Colonic mucosa (tissue), 4 donors: ENCODE measurements around the gene STX10. TPM values are rescaled to one million over a fixed set of nuclear protein-coding genes. Genes with fewer than 3 reads are reported as not detected.
"Not testable (repeated sequence)": the region's sequence is repeated elsewhere in the genome, so short reads cannot be mapped to it uniquely, and the experiment has no call there.

Source experiments
- DNase-seq: peaks from one replicate; pipeline ENCODE4 v3.0.0-alpha.2; 2020
- H3K27ac ChIP-seq: fragments of 200-600 bp; one replicate; pipeline ENCODE4 v1.8.0; 2021
- H3K27me3 ChIP-seq: fragments of 200-600 bp; one replicate; pipeline ENCODE4 v1.8.0; 2021
- H3K36me3 ChIP-seq: fragments of 200-600 bp; one replicate; pipeline ENCODE4 v1.8.0; 2021
- H3K4me1 ChIP-seq: fragments of 200-600 bp; one replicate; pipeline ENCODE4 v1.8.0; 2021; ENCODE audit warnings: mild to moderate bottlenecking
- H3K4me3 ChIP-seq: fragments of 200-600 bp; one replicate; pipeline ENCODE4 v1.8.0; 2021
- H3K9ac ChIP-seq, 2 donors: one replicate each; pipeline ENCODE4 v1.7.0; 2013; ENCODE audit warnings: control low read depth in 2 of 2, low read depth in 2 of 2, low read length in 2 of 2
- H3K9me3 ChIP-seq: fragments of 200-600 bp; one replicate; pipeline ENCODE4 v1.8.0; 2021
- CTCF ChIP-seq: fragments of 200-600 bp; IDR thresholded peaks from one replicate; pipeline ENCODE4 v1.8.0; 2022; ENCODE audit warnings: antibody characterized with exemption, mild to moderate bottlenecking
- intact Hi-C: fragments of 100-400 bp; cut with DNase I; formaldehyde crosslinking; loops from one replicate; pipeline ENCODE4 v1.14.1; 2022
- total RNA-seq, 2 donors: library from RNA; stranded (reverse); fragmentation: NEBNext Ultra II Directional in 1 of 2; extraction: Animal tissue kit (Norgen Biotek cat#: 25700) in 1 of 2; gene quantifications; one replicate each; pipeline ENCODE4 v1.2.1, GENCODE V29; 2021
- donor health status: healthy.
- donor health status: DM: no; HTN: no; CAD: no.
- donor health status: DM: no; HTN: no; CAD: no.

The STX10 gene
- total RNA-seq, 2 donors from 2014 or later: 51.0 to 78.2 TPM

- intact Hi-C loops: no loop called here
- Histone ChIP-seq H3K27ac (no peak overlapping the region), H3K4me1 (no peaks in the 10 kb centered on the region), H3K9me3 (no peaks in the 10 kb centered on the region), H3K4me3 (no peak overlapping the region), H3K27me3 (no peaks in the 10 kb centered on the region), H3K9ac (no peak overlapping the region), H3K36me3 (no peaks in the 10 kb centered on the region)
- DNase-seq: no peak
- TF ChIP-seq CTCF: no peak
Measured at GRCh38 chr19:13187419-13187818, 37.2 kb upstream of the STX10 start.

DNA sequence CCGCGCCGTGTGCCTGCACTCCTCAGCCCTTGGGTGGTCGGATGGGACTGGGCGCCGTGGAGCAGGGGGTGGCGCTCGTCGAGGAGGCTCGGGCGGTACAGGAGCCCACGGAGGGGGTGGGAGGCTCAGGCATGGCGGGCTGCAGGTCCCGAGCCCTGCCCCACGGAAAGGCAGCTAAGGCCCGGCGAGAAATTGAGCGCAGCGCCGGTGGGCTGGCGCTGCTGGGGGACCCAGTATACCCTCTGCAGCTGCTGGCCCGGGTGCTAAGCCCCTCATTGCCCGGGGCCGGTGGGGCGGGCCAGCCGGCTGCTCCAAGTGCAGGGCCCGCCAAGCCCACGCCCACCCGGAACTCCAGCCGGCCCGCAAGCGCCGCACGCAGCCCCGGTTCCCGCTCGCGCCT lies 36.5 kb upstream of the STX10 start:
- H3K4me1 ChIP-seq, H3K9me3 ChIP-seq, H3K27ac ChIP-seq, intact Hi-C loops, DNase-seq, H3K9ac ChIP-seq, H3K36me3 ChIP-seq, H3K4me3 ChIP-seq, H3K27me3 ChIP-seq: not testable (repeated sequence)

- H3K4me1 ChIP-seq, H3K27me3 ChIP-seq, H3K9ac ChIP-seq, H3K4me3 ChIP-seq, H3K9me3 ChIP-seq, H3K27ac ChIP-seq, DNase-seq, intact Hi-C loops, H3K36me3 ChIP-seq: not testable (repeated sequence)
Measured at GRCh38 chr19:13185763-13186657, 35.8 kb upstream of the STX10 start.

- H3K36me3 ChIP-seq, H3K4me3 ChIP-seq, intact Hi-C loops, DNase-seq, H3K9me3 ChIP-seq, H3K9ac ChIP-seq, H3K27ac ChIP-seq, H3K4me1 ChIP-seq, H3K27me3 ChIP-seq: not testable (repeated sequence)
Measured at GRCh38 chr19:13184926-13185325, 34.8 kb upstream of the STX10 start.

DNA sequence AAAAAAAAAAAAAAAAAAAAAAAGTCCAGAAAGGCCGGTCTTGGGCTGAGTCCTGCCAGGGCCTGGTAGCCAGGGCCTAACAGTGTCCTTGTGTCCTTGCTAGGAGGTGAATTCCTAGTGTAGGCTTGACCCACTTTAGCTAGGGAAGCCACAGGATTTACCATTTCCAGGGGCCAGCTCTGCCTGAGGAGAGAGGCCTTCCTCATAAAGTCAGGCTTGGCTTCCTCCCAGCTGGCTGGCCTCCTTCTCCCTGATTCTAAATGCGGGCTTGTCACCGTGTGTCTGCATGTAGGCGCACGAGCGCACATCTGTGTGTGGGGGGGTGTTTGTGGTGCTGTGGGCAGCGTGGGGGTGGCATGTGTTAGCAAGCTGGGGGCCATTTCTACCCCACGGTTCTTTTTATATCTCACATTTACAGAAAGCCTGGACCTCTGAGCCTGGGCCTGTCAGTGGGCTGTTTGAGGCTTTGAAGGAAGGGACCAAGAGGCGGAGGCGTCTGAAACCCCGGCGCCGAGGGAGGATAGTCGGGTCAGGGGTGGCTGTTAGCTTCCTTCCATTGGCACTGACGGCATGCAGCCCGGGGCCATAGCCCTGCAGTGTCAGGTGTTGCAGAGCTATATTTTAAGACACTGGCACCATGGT lies 31.7 kb upstream of the STX10 start:
- Histone ChIP-seq H3K36me3 (no peaks in the 10 kb centered on the region), H3K9me3 (no peaks in the 10 kb centered on the region), H3K4me1 (no peaks in the 10 kb centered on the region), H3K9ac (peak overlapping the region in 1 of 2 donors; percentile 48), H3K27me3 (no peaks in the 10 kb centered on the region), H3K4me3 (no peak overlapping the region), H3K27ac (no peak overlapping the region)
- TF ChIP-seq CTCF: no peak
- intact Hi-C loops: no loop called here
- peak; percentile 76 for DNase-seq

GRCh38 chr19:13178291-13178690 lies 28.1 kb upstream of the STX10 start:
- intact Hi-C loops, H3K4me3 ChIP-seq, H3K4me1 ChIP-seq, DNase-seq, H3K9me3 ChIP-seq, H3K36me3 ChIP-seq, H3K27me3 ChIP-seq, H3K9ac ChIP-seq, H3K27ac ChIP-seq: not testable (repeated sequence)

DNA sequence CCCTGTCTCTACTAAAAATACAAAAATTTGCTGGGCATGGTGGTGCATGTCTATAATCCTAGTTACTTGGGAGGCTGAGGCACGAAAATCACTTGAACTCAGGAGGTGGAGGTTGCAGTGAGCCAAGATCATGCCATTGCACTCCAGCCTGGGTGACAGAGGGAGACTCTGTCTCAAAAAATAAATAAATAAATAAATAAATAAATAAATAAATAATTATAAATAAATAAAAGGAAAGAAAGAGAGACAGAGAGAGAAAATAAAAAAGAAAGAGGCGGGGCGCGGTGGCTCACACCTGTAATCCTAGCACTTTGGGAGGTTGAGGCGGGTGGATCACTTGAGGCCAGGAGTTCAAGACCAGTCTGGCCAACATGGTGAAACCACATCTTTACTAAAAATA lies 27.4 kb upstream of the STX10 start:
- not testable (repeated sequence) for DNase-seq

DNA sequence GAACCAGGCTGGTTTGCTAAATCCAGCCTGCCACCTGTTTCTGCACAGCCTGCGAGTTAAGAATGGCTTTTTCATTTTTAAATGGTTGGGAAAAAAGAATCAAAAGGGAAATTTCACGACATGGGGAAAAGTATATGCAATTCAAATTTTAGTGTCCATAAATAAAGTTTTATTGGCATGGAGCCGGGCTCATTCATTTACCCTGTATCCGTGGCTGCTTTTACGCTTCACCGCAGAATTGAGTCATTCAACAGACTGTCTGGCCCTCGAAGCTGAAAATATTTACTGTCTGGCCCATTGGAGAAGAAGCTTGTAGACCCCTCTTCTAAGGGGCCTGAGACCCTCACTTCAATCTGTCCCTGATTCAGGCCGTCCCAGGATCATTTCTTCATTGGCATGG lies 26.2 kb upstream of the STX10 start:
- Histone ChIP-seq H3K27ac (no peak overlapping the region), H3K4me3 (no peak overlapping the region)

More for the DNA sequence above, 27.4 kb upstream of the STX10 start:
- H3K4me1 ChIP-seq, H3K9me3 ChIP-seq, intact Hi-C loops, H3K27ac ChIP-seq, H3K4me3 ChIP-seq, H3K9ac ChIP-seq, H3K36me3 ChIP-seq, H3K27me3 ChIP-seq: not testable (repeated sequence)

More for the DNA sequence above, 26.2 kb upstream of the STX10 start:
- Histone ChIP-seq H3K4me1 (peaks cover 13% of the 10 kb centered on the region), H3K9ac (no peak overlapping the region), H3K9me3 (no peaks in the 10 kb centered on the region), H3K27me3 (no peaks in the 10 kb centered on the region), H3K36me3 (no peaks in the 10 kb centered on the region)
- TF ChIP-seq CTCF: no peak
- intact Hi-C loops: no loop called here
- DNase-seq: no peak
